ENCODE data around the gene JAK2.
"Not testable (repeated sequence)": the region's sequence is repeated elsewhere in the genome, so short reads cannot be mapped to it uniquely, and the experiment has no call there.

The JAK2 gene

DNA sequence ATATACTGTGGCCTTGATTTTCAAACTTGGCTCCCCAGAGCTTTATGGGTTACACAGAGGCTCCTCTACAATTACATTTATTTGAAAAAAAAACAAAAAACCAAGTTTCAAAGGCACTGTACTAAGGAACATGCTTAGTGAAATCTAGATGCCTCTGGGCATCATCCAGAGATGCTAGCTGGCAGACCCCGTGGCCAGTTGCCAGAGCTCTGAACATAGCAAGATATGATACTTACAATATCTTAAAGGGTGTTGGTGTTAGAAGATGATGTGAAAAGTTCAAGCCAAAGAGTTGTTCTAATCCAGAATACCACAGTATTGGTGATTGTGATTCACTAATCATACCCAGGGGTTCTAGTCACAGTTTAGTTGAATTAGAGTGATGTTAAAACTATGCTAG lies 87.8 kb downstream of the JAK2 start:
- H3K27me3 Mint-ChIP-seq (ENCODE audit: low read depth, poor library complexity) = no peaks in the 10 kb centered on the region
- TF ChIP-seq, protein P1, sequence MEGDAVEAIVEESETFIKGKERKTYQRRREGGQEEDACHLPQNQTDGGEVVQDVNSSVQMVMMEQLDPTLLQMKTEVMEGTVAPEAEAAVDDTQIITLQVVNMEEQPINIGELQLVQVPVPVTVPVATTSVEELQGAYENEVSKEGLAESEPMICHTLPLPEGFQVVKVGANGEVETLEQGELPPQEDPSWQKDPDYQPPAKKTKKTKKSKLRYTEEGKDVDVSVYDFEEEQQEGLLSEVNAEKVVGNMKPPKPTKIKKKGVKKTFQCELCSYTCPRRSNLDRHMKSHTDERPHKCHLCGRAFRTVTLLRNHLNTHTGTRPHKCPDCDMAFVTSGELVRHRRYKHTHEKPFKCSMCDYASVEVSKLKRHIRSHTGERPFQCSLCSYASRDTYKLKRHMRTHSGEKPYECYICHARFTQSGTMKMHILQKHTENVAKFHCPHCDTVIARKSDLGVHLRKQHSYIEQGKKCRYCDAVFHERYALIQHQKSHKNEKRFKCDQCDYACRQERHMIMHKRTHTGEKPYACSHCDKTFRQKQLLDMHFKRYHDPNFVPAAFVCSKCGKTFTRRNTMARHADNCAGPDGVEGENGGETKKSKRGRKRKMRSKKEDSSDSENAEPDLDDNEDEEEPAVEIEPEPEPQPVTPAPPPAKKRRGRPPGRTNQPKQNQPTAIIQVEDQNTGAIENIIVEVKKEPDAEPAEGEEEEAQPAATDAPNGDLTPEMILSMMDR (IDR thresholded peaks at IDR 0.05) = no peak
- no peak overlapping the region for H3K4me3 Mint-ChIP-seq
- no peaks in the 10 kb centered on the region for H3K9me3 Mint-ChIP-seq
- no peak overlapping the region for H3K27ac Mint-ChIP-seq
- peaks cover 6% of the 10 kb centered on the region for H3K36me3 Mint-ChIP-seq (ENCODE audit: low read depth)
- no peaks in the 10 kb centered on the region for H3K4me1 Mint-ChIP-seq
- no peak for DNase-seq

DNA sequence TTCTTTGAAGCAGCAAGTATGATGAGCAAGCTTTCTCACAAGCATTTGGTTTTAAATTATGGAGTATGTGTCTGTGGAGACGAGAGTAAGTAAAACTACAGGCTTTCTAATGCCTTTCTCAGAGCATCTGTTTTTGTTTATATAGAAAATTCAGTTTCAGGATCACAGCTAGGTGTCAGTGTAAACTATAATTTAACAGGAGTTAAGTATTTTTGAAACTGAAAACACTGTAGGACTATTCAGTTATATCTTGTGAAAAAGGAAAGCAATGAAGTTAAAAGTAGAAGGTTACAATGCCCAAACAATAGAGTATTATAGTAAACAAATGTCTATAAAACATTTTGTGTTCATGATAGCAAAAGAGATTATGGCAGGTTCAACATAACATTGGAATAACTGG lies 88.6 kb downstream of the JAK2 start:
- no peak overlapping the region for H3K27ac Mint-ChIP-seq
- no peak overlapping the region for H3K4me3 Mint-ChIP-seq
- no peaks in the 10 kb centered on the region for H3K4me1 Mint-ChIP-seq
- H3K36me3 Mint-ChIP-seq (ENCODE audit: low read depth) = peaks cover 6% of the 10 kb centered on the region
- H3K9me3 Mint-ChIP-seq = no peaks in the 10 kb centered on the region
- H3K27me3 Mint-ChIP-seq (ENCODE audit: low read depth, poor library complexity) = no peaks in the 10 kb centered on the region
- TF ChIP-seq, protein P1 (IDR thresholded peaks at IDR 0.05) = no peak
- DNase-seq = no peak

DNA sequence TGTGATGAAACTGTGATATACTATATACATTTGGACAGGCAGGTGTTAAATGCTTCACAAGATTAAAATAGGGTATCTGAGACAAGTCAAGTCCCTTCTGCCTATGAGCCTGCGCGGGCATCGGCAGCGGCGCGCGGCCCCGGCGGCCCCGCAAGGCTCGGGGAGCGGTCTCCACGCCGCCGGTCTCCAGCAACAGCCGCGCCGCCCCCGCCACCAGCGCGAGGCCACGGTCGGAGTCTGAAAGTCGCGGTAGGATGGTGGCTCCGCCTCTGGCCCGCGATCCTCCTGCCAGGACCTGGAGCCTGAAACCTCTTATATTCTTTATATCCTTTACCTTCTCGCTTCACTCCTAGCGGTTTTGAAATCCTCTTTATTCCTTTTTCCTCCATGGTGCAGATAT lies 100.9 kb downstream of the JAK2 start:
- Mint-ChIP-seq H3K36me3 (ENCODE audit: low read depth) (peaks cover 34% of the 10 kb centered on the region), H3K27ac (no peak overlapping the region)

DNA sequence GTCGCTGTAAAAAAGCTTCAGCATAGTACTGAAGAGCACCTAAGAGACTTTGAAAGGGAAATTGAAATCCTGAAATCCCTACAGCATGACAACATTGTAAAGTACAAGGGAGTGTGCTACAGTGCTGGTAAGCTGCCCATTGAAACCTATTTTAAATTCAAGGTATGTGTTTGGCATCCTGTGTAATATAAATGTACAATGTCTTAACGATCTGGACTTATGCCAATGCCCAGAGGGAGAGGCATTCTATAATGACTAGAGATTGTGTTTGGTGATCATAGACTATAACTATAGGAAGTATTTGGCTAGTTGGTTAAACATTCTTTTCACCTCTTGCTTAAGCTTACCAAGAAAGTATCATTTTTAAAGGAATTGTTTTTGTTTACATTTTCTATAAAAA lies 104.7 kb downstream of the JAK2 start:
- Mint-ChIP-seq H3K9me3 (no peaks in the 10 kb centered on the region), H3K4me1 (no peaks in the 10 kb centered on the region), H3K27ac (no peak overlapping the region), H3K27me3 (ENCODE audit: low read depth, poor library complexity) (no peaks in the 10 kb centered on the region), H3K4me3 (no peak overlapping the region), H3K36me3 (ENCODE audit: low read depth) (peaks cover 21% of the 10 kb centered on the region)
- DNase-seq = no peak
- TF ChIP-seq, protein P1 (IDR thresholded peaks at IDR 0.05) = no peak

More for the DNA sequence above, 100.9 kb downstream of the JAK2 start:
- Mint-ChIP-seq H3K4me1 (peaks cover 7% of the 10 kb centered on the region), H3K9me3 (no peaks in the 10 kb centered on the region), H3K4me3 (no peak overlapping the region), H3K27me3 (ENCODE audit: low read depth, poor library complexity) (no peaks in the 10 kb centered on the region)
- TF ChIP-seq, protein P1 (IDR thresholded peaks at IDR 0.05) = no peak
- no peak for DNase-seq

DNA sequence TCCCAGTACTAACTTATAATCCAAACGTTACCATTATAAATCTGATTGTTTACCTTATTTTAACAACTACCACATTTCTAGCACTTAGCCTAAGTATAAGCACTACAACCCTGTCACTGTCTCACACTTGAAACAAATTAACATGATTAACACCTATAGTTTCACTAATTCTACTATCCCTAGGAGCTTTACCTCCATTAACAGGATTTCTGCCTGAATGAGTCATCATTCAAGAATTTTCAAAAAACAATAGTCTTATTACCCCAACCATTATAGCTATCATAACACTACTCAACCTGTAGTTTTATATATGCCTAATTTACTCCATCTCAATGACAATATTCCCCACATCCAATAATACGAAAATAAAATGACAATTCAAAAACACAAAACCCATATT lies 110.7 kb downstream of the JAK2 start:
- no peak overlapping the region for H3K4me3 Mint-ChIP-seq
- H3K27ac Mint-ChIP-seq = no peak overlapping the region
- no peaks in the 10 kb centered on the region for H3K4me1 Mint-ChIP-seq
- H3K27me3 Mint-ChIP-seq (ENCODE audit: low read depth, poor library complexity) = no peaks in the 10 kb centered on the region
- TF ChIP-seq, protein P1 (IDR thresholded peaks at IDR 0.05) = no peak
- DNase-seq = no peak
- H3K36me3 Mint-ChIP-seq (ENCODE audit: low read depth) = no peaks in the 10 kb centered on the region
- H3K9me3 Mint-ChIP-seq = peaks cover 3% of the 10 kb centered on the region

DNA sequence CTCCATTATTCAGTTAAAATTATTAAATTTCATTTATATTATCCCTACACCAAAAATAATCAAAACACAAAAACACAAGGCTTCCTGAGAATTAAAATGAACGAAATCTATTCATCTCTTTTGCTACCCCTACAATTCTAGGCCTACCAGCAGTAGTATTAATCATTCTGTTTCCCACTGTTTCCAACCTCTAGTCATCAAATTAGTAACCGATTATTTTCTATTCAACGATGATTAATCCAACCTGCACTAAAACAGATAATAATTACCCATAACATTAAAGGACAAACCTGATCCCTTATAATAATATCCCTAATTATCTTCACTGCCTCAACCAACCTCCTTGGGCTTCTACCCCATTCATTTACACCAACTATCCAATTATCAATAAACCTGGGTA lies 114.4 kb downstream of the JAK2 start:
- Mint-ChIP-seq H3K27ac (no peak overlapping the region), H3K4me1 (no peaks in the 10 kb centered on the region), H3K36me3 (ENCODE audit: low read depth) (peaks cover 8% of the 10 kb centered on the region), H3K27me3 (ENCODE audit: low read depth, poor library complexity) (no peaks in the 10 kb centered on the region), H3K9me3 (peaks cover 29% of the 10 kb centered on the region), H3K4me3 (no peak overlapping the region)
- DNase-seq = no peak
- TF ChIP-seq, protein P1 (IDR thresholded peaks at IDR 0.05) = no peak

DNA sequence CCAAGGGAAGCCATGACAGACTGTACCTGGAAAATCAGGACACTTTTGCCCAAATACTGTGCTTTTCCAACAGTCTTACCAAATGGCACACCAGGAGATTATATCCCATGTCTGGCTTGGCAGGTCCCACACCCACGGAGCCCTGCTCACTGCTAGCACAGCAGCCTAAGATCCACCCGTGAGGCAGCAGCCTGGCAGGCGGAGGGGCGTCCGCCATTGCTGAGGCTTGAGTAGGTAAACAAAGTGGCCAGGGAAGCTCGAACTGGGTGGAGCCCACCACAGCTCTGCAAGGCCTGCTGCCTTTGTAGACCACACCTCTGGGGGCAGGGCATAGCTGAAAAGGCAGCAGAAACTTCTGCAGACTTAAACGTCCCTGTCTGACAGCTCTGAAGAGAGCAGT lies 116.1 kb downstream of the JAK2 start:
- not testable (repeated sequence) for DNase-seq; H3K27me3 Mint-ChIP-seq (ENCODE audit: low read depth, poor library complexity); H3K27ac Mint-ChIP-seq; H3K4me3 Mint-ChIP-seq; H3K4me1 Mint-ChIP-seq
- peaks cover 13% of the 10 kb centered on the region for H3K36me3 Mint-ChIP-seq (ENCODE audit: low read depth)
- H3K9me3 Mint-ChIP-seq = peaks cover 42% of the 10 kb centered on the region

DNA sequence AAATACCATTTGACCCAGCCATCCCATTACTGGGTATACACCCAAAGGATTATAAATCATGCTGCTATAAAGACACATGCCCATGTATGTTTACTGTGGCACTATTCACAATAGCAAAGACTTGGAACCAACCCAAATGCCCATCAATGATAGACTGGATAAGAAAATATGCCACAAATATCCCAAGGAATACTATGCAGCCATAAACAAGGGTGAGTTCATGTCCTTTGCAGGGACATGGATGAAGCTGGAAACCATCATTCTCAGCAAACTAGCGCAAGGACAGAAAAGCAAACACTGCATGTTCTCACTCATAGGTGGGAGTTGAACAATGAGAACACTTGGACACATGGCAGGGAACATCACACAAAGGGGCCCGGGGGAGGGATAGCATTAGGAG lies 121.4 kb downstream of the JAK2 start:
- not testable (repeated sequence) for H3K4me3 Mint-ChIP-seq; DNase-seq; H3K27me3 Mint-ChIP-seq (ENCODE audit: low read depth, poor library complexity); H3K27ac Mint-ChIP-seq; H3K4me1 Mint-ChIP-seq
- Mint-ChIP-seq H3K9me3 (peaks cover 39% of the 10 kb centered on the region), H3K36me3 (ENCODE audit: low read depth) (peaks cover 13% of the 10 kb centered on the region)

Data from nephron progenitor cell (in vitro differentiated cells).